ENCODE data around the gene TXNDC15.
A peak's percentile ranks its signal among the peaks of the same experiment; 100 is the strongest.

TXNDC15 gene

GRCh38 chr5:134913795-134914194 lies 39.6 kb downstream of the TXNDC15 start:
- H3K9me3 ChIP-seq (ENCODE audit: insufficient read depth, low read length): no peaks in the 10 kb centered on the region
- H2AFZ ChIP-seq (ENCODE audit: low read depth, low read length, severe bottlenecking): no peak overlapping the region
- no peaks in the 10 kb centered on the region for H3K9me2 ChIP-seq (replicated peaks; ENCODE audit: insufficient read depth, low read length)
- no peaks in the 10 kb centered on the region for H4K20me1 ChIP-seq (ENCODE audit: low read depth, low read length)
- no peak overlapping the region for H3K4me3 ChIP-seq (ENCODE audit: insufficient read depth, low read length, poor library complexity, severe bottlenecking)
- no peak overlapping the region for H3K27ac ChIP-seq (ENCODE audit: low read depth, low read length)
- no peaks in the 10 kb centered on the region for H3K36me3 ChIP-seq (ENCODE audit: low read length)
- no peaks in the 10 kb centered on the region for H3K27me3 ChIP-seq (ENCODE audit: low read length)
- H3K79me2 ChIP-seq (ENCODE audit: insufficient read depth, low read length): no peaks in the 10 kb centered on the region
- no peaks in the 10 kb centered on the region for H3F3A ChIP-seq (ENCODE audit: insufficient read depth)
- TF ChIP-seq CTCF (IDR thresholded peaks at IDR 0.05; ENCODE audit: insufficient read depth, low read length, poor library complexity, severe bottlenecking) (no peak), EZH2phosphoT487 (conservative IDR thresholded peaks at IDR 0.05; ENCODE audit: low read length) (no peak)
- H3K4me2 ChIP-seq (ENCODE audit: low read depth, low read length, poor library complexity, severe bottlenecking): no peak overlapping the region
- H3K9ac ChIP-seq (ENCODE audit: low read length): no peak overlapping the region

- H3F3A ChIP-seq (ENCODE audit: insufficient read depth): no peaks in the 10 kb centered on the region
- no peaks in the 10 kb centered on the region for H3K9me3 ChIP-seq (ENCODE audit: insufficient read depth, low read length)
- H3K4me2 ChIP-seq (ENCODE audit: low read depth, low read length, poor library complexity, severe bottlenecking): no peak overlapping the region
- H3K27me3 ChIP-seq (ENCODE audit: low read length): no peaks in the 10 kb centered on the region
- H3K36me3 ChIP-seq (ENCODE audit: low read length): no peaks in the 10 kb centered on the region
- no peak overlapping the region for H3K27ac ChIP-seq (ENCODE audit: low read depth, low read length)
- no peaks in the 10 kb centered on the region for H4K20me1 ChIP-seq (ENCODE audit: low read depth, low read length)
- TF ChIP-seq EZH2phosphoT487 (conservative IDR thresholded peaks at IDR 0.05; ENCODE audit: low read length) (no peak), CTCF (IDR thresholded peaks at IDR 0.05; ENCODE audit: insufficient read depth, low read length, poor library complexity, severe bottlenecking) (peak; percentile 24)
- no peak overlapping the region for H2AFZ ChIP-seq (ENCODE audit: low read depth, low read length, severe bottlenecking)
- no peak overlapping the region for H3K9ac ChIP-seq (ENCODE audit: low read length)
- no peak overlapping the region for H3K4me3 ChIP-seq (ENCODE audit: insufficient read depth, low read length, poor library complexity, severe bottlenecking)
- H3K9me2 ChIP-seq (replicated peaks; ENCODE audit: insufficient read depth, low read length): no peaks in the 10 kb centered on the region
- no peaks in the 10 kb centered on the region for H3K79me2 ChIP-seq (ENCODE audit: insufficient read depth, low read length)
Measured at GRCh38 chr5:134917070-134917815, 43.1 kb downstream of the TXNDC15 start.

GRCh38 chr5:134918861-134919260 lies 44.7 kb downstream of the TXNDC15 start:
- no peak overlapping the region for H3K4me3 ChIP-seq (ENCODE audit: insufficient read depth, low read length, poor library complexity, severe bottlenecking)
- no peaks in the 10 kb centered on the region for H3K36me3 ChIP-seq (ENCODE audit: low read length)
- H4K20me1 ChIP-seq (ENCODE audit: low read depth, low read length): no peaks in the 10 kb centered on the region
- no peaks in the 10 kb centered on the region for H3K27me3 ChIP-seq (ENCODE audit: low read length)
- TF ChIP-seq EZH2phosphoT487 (conservative IDR thresholded peaks at IDR 0.05; ENCODE audit: low read length) (no peak), CTCF (IDR thresholded peaks at IDR 0.05; ENCODE audit: insufficient read depth, low read length, poor library complexity, severe bottlenecking) (no peak)
- no peaks in the 10 kb centered on the region for H3K79me2 ChIP-seq (ENCODE audit: insufficient read depth, low read length)
- H3K27ac ChIP-seq (ENCODE audit: low read depth, low read length): no peak overlapping the region
- H3K9ac ChIP-seq (ENCODE audit: low read length): no peak overlapping the region
- no peaks in the 10 kb centered on the region for H3K9me3 ChIP-seq (ENCODE audit: insufficient read depth, low read length)
- H2AFZ ChIP-seq (ENCODE audit: low read depth, low read length, severe bottlenecking): no peak overlapping the region
- H3F3A ChIP-seq (ENCODE audit: insufficient read depth): no peaks in the 10 kb centered on the region
- H3K4me2 ChIP-seq (ENCODE audit: low read depth, low read length, poor library complexity, severe bottlenecking): no peak overlapping the region
- no peaks in the 10 kb centered on the region for H3K9me2 ChIP-seq (replicated peaks; ENCODE audit: insufficient read depth, low read length)

All from SU-DHL-6 (cell line).